ENCODE data around the gene HTR4.

GRCh38 chr5:148497757-148498156, 156.6 kb downstream of the HTR4 start:
- TF ChIP-seq CTCF (IDR thresholded peaks at IDR 0.05) (no peak), POLR2A (IDR thresholded peaks at IDR 0.05) (no peak), POLR2AphosphoS5 (IDR thresholded peaks at IDR 0.05) (no peak), EP300 (IDR thresholded peaks at IDR 0.05) (no peak)
